Measurements from ENCODE around the gene SMIM27. TPM values are rescaled to one million over a fixed set of nuclear protein-coding genes. Genes with fewer than 3 reads are reported as not detected.
"Not testable (repeated sequence)": the region's sequence is repeated elsewhere in the genome, so short reads cannot be mapped to it uniquely, and the experiment has no call there.

Gene SMIM27
- total RNA-seq, 1 donor from 2014 or later, result 13.6 TPM

- TF ChIP-seq CTCF (IDR thresholded peaks at IDR 0.05; ENCODE audit: unreplicated experiment), result no peak
- no peak for DNase-seq (ENCODE audit: low spot score, unreplicated experiment)
- no peak overlapping the region for H3K27ac Mint-ChIP-seq
- peaks cover 24% of the 10 kb centered on the region for H3K9me3 Mint-ChIP-seq (ENCODE audit: low read depth)
- no peaks in the 10 kb centered on the region for H3K27me3 Mint-ChIP-seq
- no peaks in the 10 kb centered on the region for H3K4me1 Mint-ChIP-seq (ENCODE audit: low read depth)
- H3K36me3 Mint-ChIP-seq (ENCODE audit: insufficient read depth), result peaks cover 32% of the 10 kb centered on the region
- H3K4me3 Mint-ChIP-seq (ENCODE audit: low read depth), result no peak overlapping the region
These were observed 33.9 kb upstream of the SMIM27 start for GRCh38 chr9:32518276-32518675.

- Mint-ChIP-seq H3K4me3 (ENCODE audit: low read depth) (no peak overlapping the region), H3K4me1 (ENCODE audit: low read depth) (peaks cover 28% of the 10 kb centered on the region), H3K27me3 (no peaks in the 10 kb centered on the region), H3K27ac (no peak overlapping the region), H3K36me3 (ENCODE audit: insufficient read depth) (peaks cover 15% of the 10 kb centered on the region), H3K9me3 (ENCODE audit: low read depth) (peaks cover 4% of the 10 kb centered on the region)
- no peak for TF ChIP-seq CTCF (IDR thresholded peaks at IDR 0.05; ENCODE audit: unreplicated experiment)
- no peak for DNase-seq (ENCODE audit: low spot score, unreplicated experiment)
These were observed 28.2 kb upstream of the SMIM27 start for GRCh38 chr9:32523910-32524309.

- H3K4me3 Mint-ChIP-seq (ENCODE audit: low read depth), result not testable (repeated sequence)
These were observed 27.6 kb upstream of the SMIM27 start for GRCh38 chr9:32524558-32524891.

GRCh38 chr9:32524892-32525708, 27.0 kb upstream of the SMIM27 start:
- peaks cover 4% of the 10 kb centered on the region for H3K9me3 Mint-ChIP-seq (ENCODE audit: low read depth)
- peaks cover 15% of the 10 kb centered on the region for H3K36me3 Mint-ChIP-seq (ENCODE audit: insufficient read depth)
- TF ChIP-seq CTCF (IDR thresholded peaks at IDR 0.05; ENCODE audit: unreplicated experiment), result no peak
- peak overlapping the region; percentile 94 for H3K4me3 Mint-ChIP-seq (ENCODE audit: low read depth)
- H3K27me3 Mint-ChIP-seq, result no peaks in the 10 kb centered on the region
- peak overlapping the region; percentile 99 for H3K27ac Mint-ChIP-seq
- H3K4me1 Mint-ChIP-seq (ENCODE audit: low read depth), result peaks cover 28% of the 10 kb centered on the region
- no peak for DNase-seq (ENCODE audit: low spot score, unreplicated experiment)

More at GRCh38 chr9:32524558-32524891, 27.6 kb upstream of the SMIM27 start:
- not testable (repeated sequence) for H3K27me3 Mint-ChIP-seq; DNase-seq (ENCODE audit: low spot score, unreplicated experiment); H3K9me3 Mint-ChIP-seq (ENCODE audit: low read depth)
- H3K4me1 Mint-ChIP-seq (ENCODE audit: low read depth), result peaks cover 28% of the 10 kb centered on the region
- peaks cover 15% of the 10 kb centered on the region for H3K36me3 Mint-ChIP-seq (ENCODE audit: insufficient read depth)
- H3K27ac Mint-ChIP-seq, result peak overlapping the region; percentile 99

- TF ChIP-seq CTCF (IDR thresholded peaks at IDR 0.05; ENCODE audit: unreplicated experiment), result no peak
- Mint-ChIP-seq H3K27me3 (no peaks in the 10 kb centered on the region), H3K4me1 (ENCODE audit: low read depth) (peaks cover 28% of the 10 kb centered on the region), H3K27ac (peak overlapping the region; percentile 99), H3K36me3 (ENCODE audit: insufficient read depth) (peaks cover 14% of the 10 kb centered on the region), H3K9me3 (ENCODE audit: low read depth) (peaks cover 4% of the 10 kb centered on the region), H3K4me3 (ENCODE audit: low read depth) (peak overlapping the region; percentile 94)
- DNase-seq (ENCODE audit: low spot score, unreplicated experiment), result no peak
These were observed 26.5 kb upstream of the SMIM27 start for GRCh38 chr9:32525709-32526030.
